WERI-Rb-1 (cell line): ENCODE data around the gene MTX2.
"Not testable (repeated sequence)": the region's sequence is repeated elsewhere in the genome, so short reads cannot be mapped to it uniquely, and the experiment has no call there.

ENCODE experiments used
- DNase-seq: peaks from one replicate; pipeline ENCODE4 v3.0.0-alpha.2; 2020
- H3K27ac ChIP-seq: fragments of 250-450 bp; sonication (Bioruptor Pico); 2 replicates; pipeline ENCODE4 v1.5.1; 2020; ENCODE audit warnings: mild to moderate bottlenecking, moderate library complexity
- H3K27me3 ChIP-seq: fragments of 250-450 bp; sonication (Bioruptor Pico); 2 replicates; pipeline ENCODE4 v1.5.1; 2021; ENCODE audit warnings: mild to moderate bottlenecking, low read depth, moderate library complexity; ENCODE audit not compliant: insufficient read depth, severe bottlenecking
- H3K36me3 ChIP-seq: fragments of 250-450 bp; sonication (Bioruptor Pico); 2 replicates; pipeline ENCODE4 v1.5.1; 2020; ENCODE audit warnings: mild to moderate bottlenecking, moderate library complexity
- H3K4me3 ChIP-seq: 2 replicates; pipeline ENCODE4 v1.5.1; 2011; ENCODE audit warnings: low read depth, mild to moderate bottlenecking, control low read depth, low read length
- H3K9me3 ChIP-seq: fragments of 250-450 bp; sonication (Bioruptor Pico); 2 replicates; pipeline ENCODE4 v1.5.1; 2021; ENCODE audit warnings: mild to moderate bottlenecking, moderate library complexity; ENCODE audit not compliant: severe bottlenecking
- TF ChIP-seq, protein P1 (sequence below): IDR thresholded peaks from 2 replicates; pipeline ENCODE4 v1.5.1; 2011; ENCODE audit warnings: low read depth, mild to moderate bottlenecking, control low read depth, inconsistent platforms, low read length

MTX2 gene

GRCh38 chr2:176297737-176298136, 28.5 kb downstream of the MTX2 start:
- no peak overlapping the region for H3K4me3 ChIP-seq
- TF ChIP-seq, protein P1, sequence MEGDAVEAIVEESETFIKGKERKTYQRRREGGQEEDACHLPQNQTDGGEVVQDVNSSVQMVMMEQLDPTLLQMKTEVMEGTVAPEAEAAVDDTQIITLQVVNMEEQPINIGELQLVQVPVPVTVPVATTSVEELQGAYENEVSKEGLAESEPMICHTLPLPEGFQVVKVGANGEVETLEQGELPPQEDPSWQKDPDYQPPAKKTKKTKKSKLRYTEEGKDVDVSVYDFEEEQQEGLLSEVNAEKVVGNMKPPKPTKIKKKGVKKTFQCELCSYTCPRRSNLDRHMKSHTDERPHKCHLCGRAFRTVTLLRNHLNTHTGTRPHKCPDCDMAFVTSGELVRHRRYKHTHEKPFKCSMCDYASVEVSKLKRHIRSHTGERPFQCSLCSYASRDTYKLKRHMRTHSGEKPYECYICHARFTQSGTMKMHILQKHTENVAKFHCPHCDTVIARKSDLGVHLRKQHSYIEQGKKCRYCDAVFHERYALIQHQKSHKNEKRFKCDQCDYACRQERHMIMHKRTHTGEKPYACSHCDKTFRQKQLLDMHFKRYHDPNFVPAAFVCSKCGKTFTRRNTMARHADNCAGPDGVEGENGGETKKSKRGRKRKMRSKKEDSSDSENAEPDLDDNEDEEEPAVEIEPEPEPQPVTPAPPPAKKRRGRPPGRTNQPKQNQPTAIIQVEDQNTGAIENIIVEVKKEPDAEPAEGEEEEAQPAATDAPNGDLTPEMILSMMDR: no peak
- no peak overlapping the region for H3K27ac ChIP-seq
- no peak for DNase-seq
- H3K36me3 ChIP-seq: peaks cover 3% of the 10 kb centered on the region
- no peaks in the 10 kb centered on the region for H3K9me3 ChIP-seq
- no peaks in the 10 kb centered on the region for H3K27me3 ChIP-seq

- H3K4me3 ChIP-seq, H3K27ac ChIP-seq, DNase-seq, H3K27me3 ChIP-seq, H3K36me3 ChIP-seq, H3K9me3 ChIP-seq: not testable (repeated sequence)
Measured at GRCh38 chr2:176306020-176306419, 36.8 kb downstream of the MTX2 start.

DNA sequence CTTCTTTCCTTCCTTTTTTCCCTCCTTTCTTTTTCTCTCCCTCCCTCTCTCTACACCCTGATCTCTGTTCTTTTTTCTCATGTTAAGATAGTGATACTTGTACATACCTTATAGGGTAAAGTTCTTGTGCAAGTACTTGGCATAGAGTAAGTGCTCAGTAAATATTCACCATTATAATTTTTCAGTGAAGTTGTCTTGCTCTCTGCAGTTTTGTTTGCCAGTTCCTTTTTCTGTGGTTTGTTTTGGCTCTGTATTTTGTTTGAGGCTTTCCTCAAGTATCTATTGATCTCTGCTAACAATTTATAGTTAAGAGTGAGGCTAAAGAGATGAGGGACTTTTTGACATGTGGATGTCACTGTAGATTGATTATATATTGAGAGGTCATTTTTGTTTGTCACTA, 48.0 kb downstream of the MTX2 start:
- Histone ChIP-seq H3K27me3 (no peaks in the 10 kb centered on the region), H3K27ac (no peak overlapping the region), H3K4me3 (no peak overlapping the region), H3K36me3 (no peaks in the 10 kb centered on the region), H3K9me3 (no peaks in the 10 kb centered on the region)
- TF ChIP-seq, protein P1: no peak
- DNase-seq: no peak

DNA sequence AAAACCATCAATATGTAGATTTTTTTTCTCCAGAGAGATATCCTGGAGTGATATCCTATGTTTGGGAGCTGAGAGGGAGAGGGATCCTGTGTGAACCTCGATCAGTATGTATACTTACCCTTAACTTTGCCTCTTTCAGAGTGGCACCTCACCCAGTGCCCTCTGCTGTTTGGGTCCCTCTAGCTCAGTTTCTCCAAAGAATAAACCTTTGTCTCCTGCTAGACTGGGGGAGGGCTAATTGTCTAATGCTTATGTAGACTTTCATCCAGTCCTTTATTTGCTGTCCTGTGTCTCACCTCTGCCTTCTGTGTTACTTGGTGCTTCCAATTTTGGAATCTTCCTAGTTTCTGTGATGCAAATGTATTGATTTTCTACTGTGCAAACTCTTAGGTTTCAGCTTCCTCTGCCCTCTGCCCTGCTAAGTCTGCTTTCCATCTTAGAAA, 48.4 kb downstream of the MTX2 start:
- H3K27ac ChIP-seq: no peak overlapping the region
- TF ChIP-seq, protein P1: no peak

GRCh38 chr2:176321916-176322315, 52.7 kb downstream of the MTX2 start:
- no peak overlapping the region for H3K27ac ChIP-seq
- TF ChIP-seq, protein P1: no peak
- DNase-seq: no peak
- no peaks in the 10 kb centered on the region for H3K36me3 ChIP-seq
- H3K4me3 ChIP-seq: no peak overlapping the region
- no peaks in the 10 kb centered on the region for H3K9me3 ChIP-seq
- no peaks in the 10 kb centered on the region for H3K27me3 ChIP-seq

More for the DNA sequence above, 48.4 kb downstream of the MTX2 start:
- H3K27me3 ChIP-seq: no peaks in the 10 kb centered on the region
- no peaks in the 10 kb centered on the region for H3K36me3 ChIP-seq
- H3K9me3 ChIP-seq: no peaks in the 10 kb centered on the region
- H3K4me3 ChIP-seq: no peak overlapping the region
- DNase-seq: no peak

DNA sequence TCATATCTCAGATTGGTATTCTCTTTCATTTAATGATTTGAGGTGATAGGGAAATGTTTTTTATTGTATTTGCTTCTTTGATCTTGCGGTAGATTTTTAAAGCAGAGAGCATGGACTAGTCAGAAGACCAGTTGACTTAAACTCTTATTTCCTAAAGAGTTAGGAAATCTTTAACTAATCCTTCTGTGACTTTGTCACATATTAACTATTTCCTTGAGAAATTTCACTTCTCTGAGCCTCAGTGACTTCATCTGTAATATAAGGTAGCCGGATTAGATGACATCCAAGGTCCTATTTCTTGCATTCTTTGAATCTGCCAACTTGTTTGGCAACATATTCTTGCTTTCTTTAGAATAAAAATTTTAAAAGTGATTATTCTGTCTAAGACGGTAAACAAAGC, 55.6 kb downstream of the MTX2 start:
- Histone ChIP-seq H3K9me3 (no peaks in the 10 kb centered on the region), H3K27me3 (no peaks in the 10 kb centered on the region), H3K4me3 (no peak overlapping the region), H3K27ac (no peak overlapping the region), H3K36me3 (no peaks in the 10 kb centered on the region)
- TF ChIP-seq, protein P1: no peak
- no peak for DNase-seq
